OCI-LY3 (cell line): ENCODE data around the gene ALDH6A1.
"Not testable (repeated sequence)": the region's sequence is repeated elsewhere in the genome, so short reads cannot be mapped to it uniquely, and the experiment has no call there.

ENCODE experiments used
- H2AFZ ChIP-seq: fragments of 200-600, 300-600 bp; shearing (Covaris generic); 2 replicates; pipeline ENCODE4 v1.6.0; 2014; ENCODE audit warnings: antibody characterized with exemption, low read depth, low read length
- H3K27ac ChIP-seq: fragments of 200-600, 300-600 bp; sonication (generic); 2 replicates; pipeline ENCODE4 v1.5.1; 2014; ENCODE audit warnings: mild to moderate bottlenecking, low read length, moderate library complexity, mixed read lengths
- H3K27me3 ChIP-seq: fragments of 200-600, 300-600 bp; sonication (generic); 2 replicates; pipeline ENCODE4 v1.6.1; 2014; ENCODE audit warnings: low read depth, low read length, mixed read lengths
- H3K36me3 ChIP-seq: fragments of 200-600, 300-600 bp; sonication (generic); replicated peaks from 2 replicates; pipeline ENCODE3; 2014; ENCODE audit warnings: low read depth, low read length, mixed read lengths
- H3K4me1 ChIP-seq: fragments of 300-600, 200-600 bp; sonication (generic); 2 replicates; pipeline ENCODE4 v1.6.1; 2014; ENCODE audit warnings: low read length, mixed read lengths
- H3K4me2 ChIP-seq: fragments of 200-600, 300-600 bp; sonication (generic); 2 replicates; pipeline ENCODE4 v1.6.1; 2014; ENCODE audit warnings: low read length, mixed read lengths
- H3K4me3 ChIP-seq: fragments of 300-600, 200-600 bp; sonication (generic); 2 replicates; pipeline ENCODE4 v1.5.1; 2014; ENCODE audit warnings: antibody characterized with exemption, mild to moderate bottlenecking, low read length, moderate library complexity
- H3K79me2 ChIP-seq: fragments of 300-600, 200-600 bp; shearing (Covaris generic); 2 replicates; pipeline ENCODE4 v1.6.1; 2014; ENCODE audit warnings: mild to moderate bottlenecking, low read length, mixed read lengths
- H3K9ac ChIP-seq: fragments of 300-600, 200-600 bp; shearing (Covaris generic); 2 replicates; pipeline ENCODE4 v1.6.0; 2014; ENCODE audit warnings: mild to moderate bottlenecking, low read length, moderate library complexity
- H3K9me3 ChIP-seq: fragments of 200-600, 300-600 bp; shearing (Covaris generic); 2 replicates; pipeline ENCODE4 v1.6.1; 2014; ENCODE audit warnings: low read length, mixed read lengths; ENCODE audit not compliant: insufficient read depth
- H4K20me1 ChIP-seq: fragments of 200-600, 300-600 bp; sonication (generic); 2 replicates; pipeline ENCODE4 v1.6.1; 2016; ENCODE audit warnings: low read length, mixed read lengths; ENCODE audit not compliant: insufficient read depth
- CTCF ChIP-seq: fragments of 200-600, 300-600 bp; sonication (generic); IDR thresholded peaks from 2 replicates; pipeline ENCODE4 v1.5.1; 2014; ENCODE audit warnings: antibody characterized with exemption, low read length, low read depth
- EZH2phosphoT487 ChIP-seq: fragments of 200-600 bp; shearing (Covaris generic); IDR thresholded peaks from 2 replicates; pipeline ENCODE4 v1.6.1; 2018; ENCODE audit warnings: antibody characterized with exemption, mixed run types, low read depth

ALDH6A1 gene

GRCh38 chr14:74084277-74085046, at the start of gene ALDH6A1, which contains the start of gene LIN52:
ALDH6A1 (minus strand) TSS chr14:74084453; CDS start chr14:74084394, 59 bp downstream.
LIN52 (plus strand) TSS chr14:74084956; CDS start chr14:74084975, 19 bp downstream.
- Histone ChIP-seq H3K9me3 (no peaks in the 10 kb centered on the region), H4K20me1 (no peaks in the 10 kb centered on the region), H3K36me3 (no peaks in the 10 kb centered on the region), H3K4me3 (peak within 1 kb of the TSS; percentile 99), H3K9ac (peak within 1 kb of the TSS; percentile 75), H2AFZ (peak within 1 kb of the TSS; percentile 54; the same call in 1 of the 2 replicates), H3K27me3 (no peaks in the 10 kb centered on the region), H3K79me2 (peaks cover 22% of the 10 kb centered on the region), H3K4me1 (peaks cover 27% of the 10 kb centered on the region), H3K4me2 (peak within 1 kb of the TSS; percentile 99), H3K27ac (peak within 1 kb of the TSS; percentile 46)
- TF ChIP-seq EZH2phosphoT487 (no peak), CTCF (no peak; the same call in 1 of the 2 replicates)

GRCh38 chr14:74127634-74128033, 43.4 kb upstream of the ALDH6A1 start:
- Histone ChIP-seq H3K9me3 (no peaks in the 10 kb centered on the region), H3K27me3 (no peaks in the 10 kb centered on the region), H3K4me1 (no peaks in the 10 kb centered on the region), H3K4me3 (no peak overlapping the region), H3K9ac (no peak overlapping the region), H2AFZ (no peak overlapping the region), H4K20me1 (no peaks in the 10 kb centered on the region), H3K4me2 (no peak overlapping the region), H3K79me2 (no peaks in the 10 kb centered on the region), H3K36me3 (no peaks in the 10 kb centered on the region), H3K27ac (no peak overlapping the region)
- no peak for TF ChIP-seq CTCF
- no peak for TF ChIP-seq EZH2phosphoT487

DNA sequence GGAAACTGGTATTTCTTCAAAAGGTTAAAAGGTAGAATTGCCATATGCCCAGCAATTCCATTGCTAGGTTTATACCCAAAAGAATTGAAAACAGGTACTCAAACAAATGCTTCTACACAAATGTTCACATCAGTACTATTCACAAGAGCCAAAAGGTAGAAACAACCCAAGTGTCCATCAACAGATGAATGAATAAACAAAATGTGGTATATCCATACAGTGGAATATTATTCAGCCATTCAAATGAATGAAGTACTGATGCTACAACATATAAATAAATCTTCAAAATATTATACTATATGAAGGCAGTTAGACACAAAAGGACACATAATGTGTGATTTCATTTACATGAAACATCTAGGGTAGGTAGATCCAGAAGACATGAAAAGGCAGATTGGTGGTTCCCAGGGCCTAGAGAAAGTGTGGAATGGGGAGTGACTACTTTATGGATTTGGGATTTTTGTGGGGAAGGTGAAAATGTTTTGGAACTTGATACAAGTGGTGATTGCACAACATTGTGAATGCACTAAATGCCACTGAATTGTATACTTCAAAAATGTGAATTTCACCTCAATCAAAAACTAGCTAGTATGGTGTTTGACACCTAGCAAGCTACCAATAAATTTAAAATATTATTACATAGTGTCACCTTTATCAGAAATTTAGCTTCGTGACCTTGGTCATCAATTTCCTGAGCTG, 42.2 kb upstream of the ALDH6A1 start:
- H3K4me1 ChIP-seq, result no peaks in the 10 kb centered on the region
- TF ChIP-seq EZH2phosphoT487 (no peak), CTCF (no peak)

DNA sequence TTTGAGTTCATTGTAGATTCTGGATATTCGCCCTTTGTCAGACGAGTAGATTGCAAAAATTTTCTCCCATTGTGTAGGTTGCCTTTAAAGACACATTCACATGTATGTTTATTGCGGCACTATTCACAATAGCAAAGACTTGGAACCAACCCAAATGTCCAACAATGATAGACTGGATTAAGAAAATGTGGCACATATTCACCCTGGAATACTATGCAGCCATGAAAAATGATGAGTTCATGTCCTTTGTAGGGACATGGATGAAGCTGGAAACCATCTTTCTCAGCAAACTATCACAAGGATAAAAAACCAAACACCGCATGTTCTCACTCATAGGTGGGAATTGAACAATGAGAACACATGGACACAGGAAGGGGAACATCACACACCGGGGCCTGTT, 41.2 kb upstream of the ALDH6A1 start:
- not testable (repeated sequence) for H3K27me3 ChIP-seq, H4K20me1 ChIP-seq, H2AFZ ChIP-seq, H3K27ac ChIP-seq, H3K4me3 ChIP-seq, H3K36me3 ChIP-seq, H3K79me2 ChIP-seq, H3K4me1 ChIP-seq, H3K9me3 ChIP-seq, H3K9ac ChIP-seq, H3K4me2 ChIP-seq

More for the DNA sequence above, 42.2 kb upstream of the ALDH6A1 start:
- H3K4me2 ChIP-seq, result no peak overlapping the region
- H3K27me3 ChIP-seq, result no peaks in the 10 kb centered on the region
- H4K20me1 ChIP-seq, result no peaks in the 10 kb centered on the region
- no peak overlapping the region for H3K9ac ChIP-seq
- H3K79me2 ChIP-seq, result no peaks in the 10 kb centered on the region
- H3K36me3 ChIP-seq, result no peaks in the 10 kb centered on the region
- H3K9me3 ChIP-seq, result no peaks in the 10 kb centered on the region
- H3K4me3 ChIP-seq, result no peak overlapping the region
- H2AFZ ChIP-seq, result no peak overlapping the region
- H3K27ac ChIP-seq, result no peak overlapping the region
